Colon (tissue), 2 donors: Measurements from ENCODE around the gene MXI1.

ENCODE experiments used
- FAIRE-seq: peaks from 2 replicates; lab custom pipeline; 2012; peaks lifted over from hg19 to GRCh38; lab: Jason Lieb, UNC
- donor health status: control.
- donor health status: control.

The MXI1 gene

GRCh38 chr10:110207011-110207804 lies at the start of gene MXI1:
MXI1 (plus strand) TSS chr10:110207605; CDS start chr10:110207809, 204 bp downstream.
- no peak for FAIRE-seq

GRCh38 chr10:110158051-110159005 lies 49.1 kb upstream of the MXI1 start:
- no peak for FAIRE-seq

DNA sequence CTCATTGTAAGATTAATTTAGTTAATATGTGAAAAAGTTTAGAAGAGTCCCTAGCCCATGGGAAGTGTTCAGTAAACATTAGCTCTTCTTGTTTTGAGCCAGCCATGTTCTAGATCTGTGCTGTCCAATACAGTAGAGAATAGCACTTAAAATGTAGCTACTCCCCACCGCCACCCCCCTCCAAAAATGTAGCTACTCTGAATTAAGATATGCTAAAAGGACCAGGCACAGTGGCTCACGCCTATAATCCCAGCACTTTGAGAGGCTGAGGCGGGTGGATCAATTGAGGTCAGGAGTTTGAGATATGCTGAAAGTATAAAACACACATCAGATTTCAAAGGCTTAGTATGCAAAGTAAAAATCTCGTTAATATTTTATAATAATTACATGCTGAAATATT lies 47.3 kb upstream of the MXI1 start:
- no peak for FAIRE-seq

GRCh38 chr10:110160522-110160921 lies 46.9 kb upstream of the MXI1 start:
- peak; percentile 5 for FAIRE-seq

DNA sequence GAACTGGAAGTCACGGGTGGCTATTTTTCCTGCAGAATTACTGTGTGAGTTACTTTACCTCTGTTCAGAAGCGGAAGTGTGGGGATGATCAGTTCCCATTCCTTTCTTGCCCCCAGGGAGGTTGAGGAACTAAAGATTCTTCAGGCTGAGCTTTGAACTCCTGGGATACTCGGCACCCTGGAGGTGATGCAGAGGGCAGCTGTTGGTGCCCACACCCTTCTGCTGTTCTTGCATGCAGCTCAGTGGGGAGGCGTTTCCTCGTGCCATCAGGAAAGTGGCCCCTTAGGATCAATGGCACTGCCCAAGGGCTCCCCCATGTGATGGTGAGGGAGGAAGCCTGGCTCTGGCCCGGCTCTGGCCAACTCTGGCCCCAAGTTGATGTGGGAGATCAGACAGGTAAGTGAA lies 44.7 kb upstream of the MXI1 start:
- FAIRE-seq, result no peak

GRCh38 chr10:110163192-110163773 lies 44.1 kb upstream of the MXI1 start:
- no peak for FAIRE-seq

DNA sequence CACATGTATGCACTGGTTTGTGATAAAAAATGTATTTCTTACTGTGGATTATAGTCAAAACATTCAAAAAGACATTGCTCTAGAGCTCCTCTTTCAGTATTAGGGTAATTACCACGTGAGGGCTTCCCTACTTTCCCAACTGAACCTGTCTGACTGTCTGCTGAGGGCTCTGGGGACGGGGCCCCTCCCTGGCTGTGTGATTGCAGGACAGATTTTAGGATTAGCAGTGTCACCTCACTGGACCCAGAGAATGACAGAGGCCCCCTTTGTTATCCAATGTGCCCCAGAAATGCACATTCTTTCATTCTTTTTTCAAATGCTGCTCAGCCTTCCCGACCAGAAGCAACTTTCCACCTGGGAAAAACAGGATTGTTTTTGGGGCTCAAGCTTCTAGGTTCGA lies 43.6 kb upstream of the MXI1 start:
- FAIRE-seq, result no peak

GRCh38 chr10:110165239-110165638 lies 42.2 kb upstream of the MXI1 start:
- FAIRE-seq, result no peak

GRCh38 chr10:110167149-110167548 lies 40.3 kb upstream of the MXI1 start:
- FAIRE-seq, result no peak

GRCh38 chr10:110168601-110169481 lies 38.6 kb upstream of the MXI1 start:
- no peak for FAIRE-seq

GRCh38 chr10:110169586-110169985 lies 37.8 kb upstream of the MXI1 start:
- no peak for FAIRE-seq

- no peak for FAIRE-seq
Measured at GRCh38 chr10:110170142-110170971, 37.0 kb upstream of the MXI1 start.

GRCh38 chr10:110171032-110171431 lies 36.4 kb upstream of the MXI1 start:
- FAIRE-seq, result no peak

- no peak for FAIRE-seq
Measured at GRCh38 chr10:110172155-110172554, 35.2 kb upstream of the MXI1 start.

GRCh38 chr10:110174201-110174600 lies 33.2 kb upstream of the MXI1 start:
- FAIRE-seq, result no peak

DNA sequence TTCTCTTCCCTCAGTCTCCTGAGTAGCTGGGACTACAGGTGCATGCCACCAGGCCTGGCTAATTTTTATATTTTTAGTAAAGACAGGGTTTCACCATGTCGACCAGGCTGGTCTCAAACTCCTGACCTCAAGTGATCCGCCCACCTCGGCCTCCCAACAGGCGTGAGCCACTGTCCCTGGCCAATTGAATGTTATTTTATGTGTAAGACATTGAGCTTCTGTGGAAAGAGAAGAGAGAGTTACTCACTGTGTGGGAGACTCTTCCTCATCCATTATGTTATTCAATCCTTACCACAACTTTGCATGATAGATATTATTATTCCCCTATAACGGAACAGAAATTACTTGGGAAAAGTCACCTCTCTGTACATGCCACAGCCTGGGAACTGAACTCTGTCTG lies 32.6 kb upstream of the MXI1 start:
- no peak for FAIRE-seq

GRCh38 chr10:110175406-110175805 lies 32.0 kb upstream of the MXI1 start:
- FAIRE-seq, result no peak

GRCh38 chr10:110176141-110177030 lies 31.0 kb upstream of the MXI1 start:
- FAIRE-seq, result no peak

DNA sequence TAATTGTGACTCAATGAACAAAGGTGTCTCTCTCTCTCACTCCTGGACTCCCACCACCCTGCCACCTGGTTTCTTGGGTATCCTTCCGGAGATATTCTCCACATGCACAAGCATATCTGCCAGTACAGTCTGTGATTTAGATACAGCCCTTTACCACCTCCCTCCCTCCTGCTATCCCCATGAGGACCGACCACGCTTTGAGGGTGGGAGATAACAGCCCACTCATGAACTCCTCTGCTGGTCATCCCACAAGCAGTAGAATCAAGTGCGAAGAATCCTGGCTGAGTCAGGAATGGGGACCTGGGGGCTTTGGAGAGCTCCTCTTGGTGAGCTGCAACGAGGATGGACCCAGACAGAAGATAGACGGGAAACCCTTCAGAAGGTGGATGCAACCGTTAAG lies 28.2 kb upstream of the MXI1 start:
- no peak for FAIRE-seq

DNA sequence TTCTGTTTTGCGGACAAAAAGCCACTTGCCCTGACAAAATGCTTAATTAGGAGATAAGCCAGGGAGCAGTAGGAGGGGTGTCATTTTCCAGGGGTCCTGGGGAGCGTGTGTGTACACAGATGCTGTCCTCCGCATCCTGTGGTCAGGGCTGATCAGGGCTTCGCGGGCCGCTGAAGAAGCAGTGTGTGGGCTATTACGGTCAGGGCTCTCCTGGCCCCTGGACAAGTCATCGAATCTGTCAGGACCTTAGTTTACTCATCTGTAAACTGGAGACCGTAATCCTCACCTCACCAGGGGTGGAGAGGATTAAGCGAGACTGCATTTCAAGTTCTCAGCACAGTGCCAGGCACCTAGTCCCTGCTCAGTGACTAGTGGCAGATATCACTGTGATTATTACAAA lies 26.0 kb upstream of the MXI1 start:
- no peak for FAIRE-seq
